Stimulated activated CD4-positive, alpha-beta T cell treated with anti-CD3 and anti-CD28 coated beads, Interleukin-4, amount 100 ng/mL, for 1 hour (primary cell): ENCODE data around the gene EEIG1.

Source experiments
- DNase-seq: peaks from one replicate; pipeline ENCODE4 v3.0.0-alpha.2; 2020

Gene EEIG1

GRCh38 chr9:127999461-127999860, 18.7 kb upstream of the EEIG1 start:
- DNase-seq = no peak

DNA sequence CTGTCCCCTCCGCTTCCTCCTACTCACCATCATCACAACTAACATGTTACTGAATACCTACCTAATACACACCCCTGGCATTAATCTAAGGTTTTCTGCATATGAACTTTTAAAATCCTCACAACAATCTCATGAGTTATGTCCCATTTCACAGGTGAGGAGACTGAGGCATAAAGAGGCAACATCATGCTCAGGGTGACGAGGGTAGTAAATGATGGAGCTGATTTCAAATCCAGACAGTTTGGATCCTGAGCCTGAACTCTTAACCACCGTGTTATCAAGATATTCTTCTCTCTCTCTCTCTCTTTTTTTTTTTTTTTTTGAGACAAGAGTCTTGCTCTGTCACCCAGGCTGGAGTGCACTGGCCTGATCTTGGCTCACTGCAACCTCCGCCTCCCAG, 12.9 kb upstream of the EEIG1 start:
- no peak for DNase-seq

DNA sequence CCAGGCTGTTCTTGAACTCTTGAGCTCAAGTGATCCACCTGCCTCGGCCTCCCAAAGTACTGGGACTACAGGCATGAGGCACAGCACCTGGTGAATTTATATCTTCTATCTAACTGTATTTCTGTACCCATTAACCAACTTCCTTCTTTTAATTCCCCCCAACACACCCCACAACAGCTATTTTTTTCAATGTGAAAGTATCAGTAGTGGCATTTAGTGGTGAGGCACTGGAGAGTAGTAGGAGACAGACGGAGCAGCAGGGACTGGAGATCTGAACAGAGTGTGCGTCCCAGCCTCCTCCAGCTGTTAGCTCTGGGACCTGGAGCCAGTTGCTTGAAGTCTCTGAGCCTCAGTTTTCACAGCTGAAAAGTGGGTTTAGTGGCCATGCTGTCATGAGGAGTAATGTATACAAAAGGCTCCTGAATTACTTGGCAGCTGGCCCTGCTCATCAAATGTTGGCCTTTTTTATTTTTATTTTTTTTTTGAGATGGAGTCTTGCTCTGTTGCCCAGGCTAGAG, 11.0 kb upstream of the EEIG1 start:
- DNase-seq = no peak

DNA sequence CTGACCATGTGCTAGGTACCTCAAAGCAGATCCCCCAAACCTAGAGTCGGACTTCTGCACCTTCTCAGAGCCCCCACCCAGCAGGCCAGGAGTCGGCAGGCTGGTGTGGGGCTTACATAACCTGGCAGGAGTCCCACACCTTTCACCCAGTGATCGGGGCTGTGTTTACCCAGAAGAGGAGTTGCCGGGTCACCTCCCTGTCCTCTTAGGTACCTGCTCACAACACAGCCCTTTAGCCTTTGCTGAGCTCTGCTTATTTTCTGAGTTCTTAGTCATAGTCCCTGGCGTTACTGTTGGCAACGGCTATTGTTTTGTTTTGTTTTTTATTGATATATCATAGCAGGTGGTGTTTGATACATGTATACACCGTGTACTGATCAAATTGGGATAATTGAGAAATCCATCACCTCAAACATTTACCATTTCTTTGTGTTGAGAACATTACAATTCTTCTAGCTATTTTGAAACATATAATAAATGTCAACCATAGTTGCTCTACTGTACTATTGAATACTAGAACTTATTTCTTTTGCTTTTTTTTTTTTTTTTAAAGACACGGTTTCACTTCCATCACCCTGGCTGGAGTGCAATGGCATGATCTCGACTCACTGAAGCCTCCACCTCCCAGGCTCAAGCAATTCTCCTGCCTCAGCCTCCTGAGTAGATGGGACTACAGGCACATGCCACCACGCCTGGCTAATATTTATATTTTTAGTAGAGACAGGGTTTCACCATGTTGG, 10.4 kb upstream of the EEIG1 start:
- no peak for DNase-seq

DNA sequence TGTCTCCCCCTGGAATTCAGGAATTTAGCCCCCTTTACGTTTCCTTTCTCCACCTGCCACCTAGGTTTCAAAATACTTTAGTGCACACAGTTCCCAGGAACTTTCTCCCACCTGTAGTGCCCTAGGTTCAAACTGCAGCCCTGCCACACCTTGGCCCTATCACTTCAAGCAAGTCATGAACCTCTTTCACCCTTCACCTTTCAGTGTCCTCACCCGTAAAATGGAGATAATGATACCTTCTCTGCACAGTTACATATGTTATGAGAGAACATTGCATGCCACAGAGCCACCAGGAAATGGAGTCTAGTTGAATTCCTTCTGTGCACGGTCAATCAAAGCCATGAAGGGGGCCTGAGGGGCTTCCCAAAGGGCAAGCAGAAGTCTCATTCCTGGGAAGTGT, 9.8 kb upstream of the EEIG1 start:
- no peak for DNase-seq

- DNase-seq = no peak
Observed at GRCh38 chr9:127989094-127989493, 8.3 kb upstream of the EEIG1 start.

DNA sequence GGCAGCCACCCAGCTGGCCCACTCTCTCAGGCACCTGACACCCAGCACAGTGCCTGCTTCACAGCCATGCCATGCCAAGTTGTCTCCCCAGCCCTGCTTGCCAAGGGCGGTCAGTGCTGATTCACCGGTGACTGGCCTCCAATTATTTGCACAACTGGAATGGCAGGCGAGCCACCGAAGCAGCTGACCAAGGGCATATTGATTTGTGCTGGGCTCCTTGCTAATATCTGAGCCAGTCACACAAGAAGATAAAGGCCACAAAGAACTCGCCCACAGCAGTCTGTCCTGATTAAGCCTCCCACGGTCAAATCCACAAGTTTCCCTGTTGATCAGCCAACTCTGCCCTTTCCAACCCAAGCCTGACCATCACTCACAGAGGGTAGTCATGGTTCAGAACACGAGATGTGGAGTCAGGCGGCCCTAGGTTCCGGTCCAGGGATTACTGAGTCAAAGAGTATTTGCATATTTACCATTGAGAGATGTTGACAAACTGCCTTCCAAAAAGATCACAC, 6.4 kb upstream of the EEIG1 start:
- DNase-seq = no peak

DNA sequence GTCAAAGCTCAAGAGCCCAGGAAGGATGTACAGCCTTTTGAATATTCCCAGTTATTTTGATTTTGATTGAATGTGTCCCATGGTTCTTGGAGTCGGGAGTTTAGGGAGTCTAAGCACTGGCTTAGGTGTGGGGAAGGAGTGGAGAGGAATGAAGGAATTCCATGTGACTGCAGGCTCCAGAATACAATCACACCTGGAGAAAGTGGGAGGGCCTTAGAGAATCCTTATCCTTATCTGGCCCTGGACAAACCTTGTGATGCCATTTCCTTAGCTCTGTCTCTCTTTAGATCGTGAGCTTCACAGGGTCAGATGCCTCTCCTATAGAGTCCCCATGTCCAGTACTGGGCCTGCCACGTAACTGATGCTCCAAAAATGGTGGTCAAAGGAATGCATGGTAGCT, 4.2 kb upstream of the EEIG1 start:
- DNase-seq = no peak

- DNase-seq = no peak
Observed at GRCh38 chr9:127983847-127984289, 3.1 kb upstream of the EEIG1 start.

GRCh38 chr9:127982912-127983311, 2.1 kb upstream of the EEIG1 start:
- no peak for DNase-seq

DNA sequence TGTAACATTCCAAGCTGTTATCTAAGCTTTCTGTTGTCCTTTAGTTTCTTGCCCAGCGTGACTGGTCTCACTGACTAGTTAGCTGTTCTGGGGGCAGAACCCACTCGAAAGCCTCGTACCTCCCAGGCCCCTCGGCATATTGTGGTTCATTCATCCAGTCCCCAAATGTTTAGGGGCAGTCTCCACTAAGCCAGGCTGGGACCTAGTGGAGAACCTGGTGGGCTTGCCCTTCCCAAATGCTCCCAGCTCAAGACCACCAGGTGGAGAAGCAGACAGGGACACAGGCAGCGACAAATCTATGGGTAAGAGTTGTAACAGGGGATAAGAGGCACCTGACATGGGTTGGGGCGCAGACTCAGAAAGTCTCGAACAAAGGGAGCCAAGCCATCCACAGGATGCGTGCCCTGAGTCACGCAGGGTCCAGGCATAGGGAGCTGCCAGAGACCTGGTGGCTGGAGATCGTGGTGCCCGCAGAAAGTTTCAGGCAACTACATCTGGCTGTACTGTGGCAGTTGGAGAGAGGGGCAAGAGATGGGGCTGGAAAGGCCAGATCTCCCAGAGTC, 851 bp upstream of the EEIG1 start:
- peak; percentile 38 for DNase-seq

GRCh38 chr9:127980060-127980705, 606 bp downstream of the EEIG1 start:
- DNase-seq = peak; percentile 53

DNA sequence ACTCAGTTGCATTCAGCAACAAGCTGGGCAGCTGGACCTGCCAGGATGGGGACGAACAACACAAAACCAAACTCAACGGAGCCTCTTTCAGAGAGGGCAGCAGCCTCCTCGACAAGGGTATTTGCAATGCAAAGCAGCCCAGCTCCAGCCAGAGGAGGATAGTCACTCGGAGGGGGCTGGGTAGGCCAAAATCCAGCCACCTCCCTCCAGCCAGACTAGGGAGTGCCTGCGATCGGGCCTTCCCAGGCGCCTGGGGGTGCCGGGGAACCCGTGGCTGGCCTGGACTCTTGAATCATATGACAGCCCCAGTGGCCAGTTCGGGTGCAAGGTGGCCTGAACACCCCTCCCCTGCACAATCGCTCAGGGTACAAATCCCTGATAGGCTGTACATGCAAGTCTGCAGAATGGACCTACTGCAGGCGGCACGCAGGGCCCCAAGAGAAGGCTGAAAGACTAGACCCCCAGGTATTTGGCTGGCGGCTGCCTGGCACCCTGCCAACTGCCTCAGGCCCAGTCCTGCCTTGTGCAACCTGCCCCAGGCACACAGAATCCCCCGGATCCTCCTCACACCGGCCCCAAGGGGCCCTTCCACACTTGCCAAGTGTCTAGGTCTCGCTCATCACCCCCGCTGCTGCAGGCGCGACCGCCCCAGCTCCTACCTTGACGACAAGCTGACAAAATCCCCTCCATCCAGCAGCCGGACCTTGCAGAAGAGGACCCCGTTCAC, 1.3 kb downstream of the EEIG1 start:
- peak; percentile 39 for DNase-seq

DNA sequence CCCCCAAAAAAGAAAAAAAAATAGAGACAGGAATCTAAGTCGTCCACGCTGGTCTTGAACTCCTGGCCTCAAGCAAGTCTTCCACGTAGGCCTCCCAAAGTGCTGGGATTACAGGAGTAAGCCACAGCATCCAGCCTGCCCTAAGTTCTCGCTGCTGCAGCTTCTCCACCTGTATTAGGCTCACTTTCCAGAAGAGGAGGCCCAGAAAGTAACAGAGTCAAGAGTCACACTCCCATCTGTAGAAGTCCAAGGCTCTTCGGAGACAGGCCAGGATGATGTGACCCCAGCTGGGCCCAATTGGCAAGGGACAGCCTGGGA, 1.8 kb downstream of the EEIG1 start:
- DNase-seq = no peak

- no peak for DNase-seq
Observed at GRCh38 chr9:127977884-127978647, 2.7 kb downstream of the EEIG1 start.

- peak; percentile 44 for DNase-seq
Observed at GRCh38 chr9:127977009-127977883, 3.5 kb downstream of the EEIG1 start.

DNA sequence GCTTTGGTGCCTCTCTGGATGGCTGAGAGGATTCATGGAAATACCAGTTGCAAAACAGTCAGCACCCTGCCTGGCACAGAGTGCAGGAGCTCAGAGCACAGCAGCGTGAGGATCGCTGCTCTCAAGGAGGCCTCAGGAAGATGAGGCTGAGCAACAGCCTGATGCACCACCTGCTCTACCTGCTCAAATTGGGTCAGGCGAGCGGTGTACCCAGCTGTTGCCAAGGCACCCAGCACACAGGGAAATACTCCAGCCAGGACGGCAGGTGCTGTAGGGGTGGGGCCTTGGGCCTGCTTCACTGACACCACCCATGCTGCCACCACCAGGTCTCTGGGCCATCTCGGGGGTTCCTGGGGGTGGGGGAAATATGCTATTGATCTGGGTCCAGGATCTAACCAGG, 4.3 kb downstream of the EEIG1 start:
- no peak for DNase-seq

DNA sequence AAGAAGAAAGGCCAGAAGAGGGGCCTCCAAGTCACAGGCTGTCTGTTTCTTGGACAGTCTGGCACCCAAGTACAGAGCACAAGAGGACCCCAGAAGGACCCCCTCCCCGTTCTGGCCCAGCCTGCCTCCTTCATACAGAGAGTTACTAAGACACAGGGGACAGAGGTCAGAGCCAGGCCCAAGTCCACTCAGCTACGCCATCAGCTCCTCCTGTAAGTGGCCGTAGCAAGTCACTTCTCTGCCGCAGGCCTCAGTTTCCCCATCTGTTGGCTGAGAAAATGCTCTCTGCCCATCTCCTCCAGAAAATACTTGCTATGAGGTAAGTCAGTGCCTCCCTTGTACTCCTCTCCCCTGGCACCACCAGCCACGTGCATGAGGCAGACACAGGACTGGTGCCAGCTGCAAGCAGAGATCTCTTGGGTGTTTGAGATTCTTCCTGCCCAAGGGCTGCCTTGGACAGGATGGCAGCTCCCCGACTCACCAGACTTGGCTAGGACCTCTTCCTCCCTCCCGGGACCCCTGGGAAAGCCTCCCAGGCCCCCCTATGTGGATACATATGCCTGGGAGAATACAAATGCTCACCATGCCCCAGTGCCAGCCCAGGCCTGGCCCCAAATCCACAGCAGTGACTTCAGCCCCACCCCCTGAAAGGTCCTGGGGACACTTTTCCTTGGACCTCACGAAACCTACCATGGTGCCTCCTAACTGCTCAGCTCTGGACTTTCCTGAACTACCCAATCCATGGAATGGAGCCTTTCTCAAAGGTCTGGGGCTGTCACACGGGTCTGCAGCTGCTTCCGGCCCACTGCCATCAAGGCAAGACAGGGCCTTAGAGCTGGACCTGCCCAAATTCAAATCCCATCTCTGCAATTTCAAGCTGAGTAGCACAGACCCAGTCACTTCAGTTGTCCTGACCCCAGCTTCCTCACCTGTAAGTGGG, 5.1 kb downstream of the EEIG1 start:
- no peak for DNase-seq

DNA sequence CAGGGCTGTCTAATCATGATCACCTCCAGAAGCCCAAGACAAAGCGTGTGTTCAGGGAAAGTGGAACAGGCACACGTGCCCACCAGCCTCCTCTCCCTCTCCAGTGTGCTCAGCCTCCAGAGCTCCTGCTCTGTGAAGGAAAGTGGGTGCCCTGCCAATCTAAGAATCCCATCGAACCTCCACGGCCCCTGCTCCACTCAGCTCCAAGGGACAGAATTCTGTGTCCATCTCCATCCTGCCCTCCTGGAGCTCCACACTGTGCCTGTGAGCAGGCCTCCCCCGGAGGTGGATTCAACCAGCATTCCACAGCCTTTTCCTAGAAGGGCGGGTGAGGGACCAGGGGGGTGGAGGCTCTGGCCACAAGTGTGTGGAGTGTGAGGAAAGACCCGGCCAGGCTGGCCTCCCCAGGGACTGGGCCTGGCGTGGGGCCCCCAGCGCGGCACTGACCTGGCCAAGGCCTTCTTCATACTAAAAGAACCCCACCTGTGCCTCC, 6.0 kb downstream of the EEIG1 start:
- no peak for DNase-seq
